T-cell (primary cell): Measurements from ENCODE around the gene F2RL1. TPM values are rescaled to one million over a fixed set of nuclear protein-coding genes. Genes with fewer than 3 reads are reported as not detected.
"Not testable (repeated sequence)": the region's sequence is repeated elsewhere in the genome, so short reads cannot be mapped to it uniquely, and the experiment has no call there.

Experiments
- ATAC-seq, 4 experiments: fragments of 200-7000 bp in 3 of 4; fragments of 150-1000 bp in 1 of 4; cut with Tn5 transposase; replicated peaks in 1 of 4; 1 replicate in 3 of 4; 2 replicates in 1 of 4; pipeline ENCODE4 v1.10.0; 2021; ENCODE audit warnings: moderate library complexity in 3 of 4, mild to moderate bottlenecking in 2 of 4, moderate number of reproducible peaks in 1 of 4
- CTCF ChIA-PET, 2 donors: fragments of 300-600 bp; sonication (Branson Sonifier 250); formaldehyde crosslinking; loops; one replicate each; lab custom pipeline; 2022; ENCODE audit warnings: antibody characterized with exemption in 2 of 2; lab: Charles Lee
- POLR2A ChIA-PET, 2 donors: fragments of 300-600 bp; sonication (Branson Sonifier 250); formaldehyde crosslinking; loops; one replicate each; lab custom pipeline; 2022; ENCODE audit warnings: antibody characterized with exemption in 2 of 2; lab: Charles Lee
- DNase-seq, 35 experiments: peaks; one replicate each; pipeline versions ENCODE4 v3.0.0 to v3.0.0-alpha.2; 2013 to 2023
- H3K27ac ChIP-seq: one replicate; pipeline ENCODE4 v1.5.1; 2013; ENCODE audit warnings: low read length
- H3K27me3 ChIP-seq, 2 experiments: replicated peaks in 1 of 2; 1 replicate in 1 of 2; 2 replicates in 1 of 2; pipeline versions ENCODE4 v1.6.1 to v1.7.0; 2013; ENCODE audit warnings: low read length in 1 of 2, mixed read lengths in 1 of 2; ENCODE audit not compliant: control insufficient read depth in 2 of 2, insufficient read depth in 2 of 2; ENCODE audit errors: extremely low read depth in 1 of 2
- H3K36me3 ChIP-seq, 2 donors: 1 replicate in 1 of 2; 2 replicates in 1 of 2; pipeline versions ENCODE4 v1.6.1 to v1.7.0; 2013; ENCODE audit warnings: low read length in 1 of 2; ENCODE audit not compliant: control insufficient read depth in 2 of 2, insufficient read depth in 1 of 2; ENCODE audit errors: extremely low read depth in 1 of 2
- H3K4me1 ChIP-seq, 2 experiments: 1 replicate in 1 of 2; 2 replicates in 1 of 2; pipeline versions ENCODE4 v1.6.1 to v1.7.0; 2013; ENCODE audit warnings: low read length in 2 of 2, mixed read lengths in 1 of 2; ENCODE audit not compliant: insufficient read depth in 2 of 2, control insufficient read depth in 1 of 2; ENCODE audit errors: extremely low read depth in 1 of 2
- H3K4me3 ChIP-seq, 2 donors: 1 replicate in 1 of 2; 2 replicates in 1 of 2; pipeline versions ENCODE4 v1.5.1 to v1.7.0; 2013; ENCODE audit warnings: mild to moderate bottlenecking in 2 of 2, low read length in 1 of 2, moderate library complexity in 1 of 2; ENCODE audit not compliant: control insufficient read depth in 1 of 2; ENCODE audit errors: extremely low read depth in 1 of 2
- H3K9me3 ChIP-seq: 2 replicates; pipeline ENCODE4 v1.7.0; 2013
- H3K27ac Mint-ChIP-seq, 2 donors: one replicate each; pipeline ENCODE4 v1.8.0; 2020 to 2021; ENCODE audit warnings: mild to moderate bottlenecking in 2 of 2, mixed read lengths in 2 of 2
- H3K27me3 Mint-ChIP-seq, 2 donors: one replicate each; pipeline ENCODE4 v1.8.0; 2021 to 2022; ENCODE audit warnings: mixed read lengths in 2 of 2
- H3K36me3 Mint-ChIP-seq: one replicate; pipeline ENCODE4 v1.8.0; 2021; ENCODE audit warnings: mixed read lengths
- H3K4me1 Mint-ChIP-seq, 3 donors: one replicate each; pipeline ENCODE4 v1.8.0; 2020 to 2022; ENCODE audit warnings: mixed read lengths in 3 of 3, mild to moderate bottlenecking in 1 of 3
- H3K4me3 Mint-ChIP-seq, 3 donors: one replicate each; pipeline ENCODE4 v1.8.0; 2020 to 2022; ENCODE audit warnings: mild to moderate bottlenecking in 3 of 3, mixed read lengths in 3 of 3, moderate library complexity in 3 of 3
- H3K9me3 Mint-ChIP-seq, 3 donors: one replicate each; pipeline ENCODE4 v1.8.0; 2020 to 2022; ENCODE audit warnings: mixed read lengths in 3 of 3
- WGBS: methylation state at CpG from one replicate; pipeline ENCODE4 v1.1.5; 2013; ENCODE audit warnings: missing lambda C conversion rate; ENCODE audit not compliant: insufficient coverage; 5-methylcytosine and 5-hydroxymethylcytosine counted together
- total RNA-seq, 35 experiments: library from RNA in 6 of 35; stranded (reverse) in 6 of 35; fragments of 120-200 nt in 1 of 35; gene quantifications; one replicate each; pipeline versions ENCODE4 v1.2.1 to v1.2.4 and lab custom pipeline; 2013 to 2026

F2RL1 gene
- total RNA-seq, 5 donors from 2014 or later (not counting 1 experiment from before 2014, with no cell fraction given): 1.4 to 7.6 (median 5.5) TPM

GRCh38 chr5:76850543-76851145, 31.8 kb downstream of the F2RL1 start:
- no peaks in the 10 kb centered on the region for H3K36me3 ChIP-seq
- DNase-seq (no peak), ATAC-seq (no peak)
- H3K27me3 ChIP-seq: no peaks in the 10 kb centered on the region
- H3K4me1 ChIP-seq: peaks cover 33 to 41% of the 10 kb centered on the region in 2 experiments
- peak overlapping the region; percentile 83 to 90 for H3K27ac Mint-ChIP-seq
- CTCF ChIA-PET: interaction anchor here in 1 of 2 donors (0.6 kb wide), 1 partner anchor 17 kb away, joined by 9 read pairs; no protein-coding TSS in a partner anchor
- no peak overlapping the region for H3K27ac ChIP-seq
- 78% methylated on average over 4 of the region's 8 CpGs for WGBS
- H3K4me1 Mint-ChIP-seq: peaks cover 34 to 61% (median 42%) of the 10 kb centered on the region in 3 donors
- no peaks in the 10 kb centered on the region for H3K9me3 ChIP-seq
- no peaks in the 10 kb centered on the region for H3K36me3 Mint-ChIP-seq
- no peaks in the 10 kb centered on the region for H3K27me3 Mint-ChIP-seq
- POLR2A ChIA-PET: no interaction called here
- peaks cover 0 to 4% (median 2%) of the 10 kb centered on the region in 3 donors for H3K9me3 Mint-ChIP-seq
- H3K4me3 Mint-ChIP-seq: peak overlapping the region; percentile 13 to 53 (median 37)
- H3K4me3 ChIP-seq: peak overlapping the region in 1 of 2 donors; percentile 25

DNA sequence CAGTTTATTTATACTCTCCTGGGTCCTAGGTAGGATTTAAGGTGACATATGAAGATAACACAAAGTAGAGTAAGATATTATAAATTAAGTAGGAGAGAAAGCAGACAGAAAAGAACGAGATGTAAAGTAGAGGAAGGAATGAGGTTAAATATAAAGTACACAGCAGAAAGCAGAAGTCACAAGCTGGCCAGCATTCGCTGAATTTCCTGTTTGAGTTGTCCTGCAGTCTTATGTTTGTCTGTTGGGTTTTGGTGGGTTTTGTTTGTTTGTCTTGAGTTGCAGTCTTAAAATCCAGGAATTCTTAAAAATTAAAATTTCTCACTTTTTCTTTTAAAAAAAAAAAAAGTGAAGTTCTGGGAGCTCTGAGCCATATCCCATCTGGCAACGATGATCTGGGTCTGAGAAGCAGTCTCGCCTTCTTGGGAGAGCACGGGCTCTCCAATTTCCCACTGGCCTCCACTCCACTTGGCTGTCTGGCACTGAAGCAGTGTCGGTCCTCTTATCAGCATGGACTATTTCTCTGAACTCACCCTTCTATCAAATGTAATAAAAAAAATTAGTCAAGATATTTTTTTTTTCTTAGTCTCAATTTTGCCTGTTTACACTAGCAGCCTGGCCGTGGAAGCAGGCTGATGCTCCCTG, 33.0 kb downstream of the F2RL1 start:
- Mint-ChIP-seq H3K36me3 (no peaks in the 10 kb centered on the region), H3K4me3 (peak overlapping the region in 1 of 3 donors; percentile 53), H3K27ac (peak overlapping the region in 1 of 2 donors; percentile 90), H3K27me3 (no peaks in the 10 kb centered on the region), H3K4me1 (peaks cover 46 to 73% (median 54%) of the 10 kb centered on the region in 3 donors), H3K9me3 (peaks cover 0 to 4% (median 4%) of the 10 kb centered on the region in 3 donors)
- no peaks in the 10 kb centered on the region for H3K9me3 ChIP-seq
- H3K36me3 ChIP-seq: no peaks in the 10 kb centered on the region
- POLR2A ChIA-PET: no interaction called here
- no peak overlapping the region for H3K27ac ChIP-seq
- ATAC-seq: no peak
- DNase-seq: no peak
- no peak overlapping the region for H3K4me3 ChIP-seq
- no peaks in the 10 kb centered on the region for H3K27me3 ChIP-seq
- CTCF ChIA-PET: interaction anchor here (0.6 kb wide), 2 partner anchors 33 to 175 kb away, joined by 3 to 4 read pairs; no protein-coding TSS in a partner anchor
- peaks cover 45 to 53% of the 10 kb centered on the region in 2 experiments for H3K4me1 ChIP-seq
- WGBS: 76% methylated on average over 5 of the region's 7 CpGs

- DNase-seq (no peak), ATAC-seq (no peak)
- peaks cover 46 to 56% of the 10 kb centered on the region in 2 experiments for H3K4me1 ChIP-seq
- Mint-ChIP-seq H3K4me1 (peaks cover 48 to 75% (median 57%) of the 10 kb centered on the region in 3 donors), H3K27me3 (no peaks in the 10 kb centered on the region), H3K27ac (no peak overlapping the region), H3K36me3 (no peaks in the 10 kb centered on the region), H3K9me3 (peaks cover 0 to 4% (median 4%) of the 10 kb centered on the region in 3 donors), H3K4me3 (no peak overlapping the region)
- no peak overlapping the region for H3K27ac ChIP-seq
- H3K9me3 ChIP-seq: no peaks in the 10 kb centered on the region
- POLR2A ChIA-PET: no interaction called here
- CTCF ChIA-PET: interaction anchor here in 1 of 2 donors (0.6 kb wide), 1 partner anchor 644 kb away, joined by 4 read pairs; no protein-coding TSS in a partner anchor
- H3K4me3 ChIP-seq: no peak overlapping the region
- no peaks in the 10 kb centered on the region for H3K36me3 ChIP-seq
- 20% methylated on average over 1 of the region's 2 CpGs for WGBS
- no peaks in the 10 kb centered on the region for H3K27me3 ChIP-seq
Measured at GRCh38 chr5:76852772-76853171, 33.9 kb downstream of the F2RL1 start.

GRCh38 chr5:76853741-76854140, 34.9 kb downstream of the F2RL1 start:
- WGBS: no CpG with 5 or more reads among the region's 3 CpGs
- H3K9me3 Mint-ChIP-seq, CTCF ChIA-PET, ATAC-seq, H3K9me3 ChIP-seq, DNase-seq, H3K4me3 ChIP-seq, H3K27me3 ChIP-seq, H3K27ac ChIP-seq, POLR2A ChIA-PET, H3K36me3 ChIP-seq, H3K36me3 Mint-ChIP-seq, H3K27me3 Mint-ChIP-seq: not testable (repeated sequence)
- H3K27ac Mint-ChIP-seq: peak overlapping the region in 1 of 2 donors; percentile 74
- peak overlapping the region in 1 of 3 donors; percentile 4 for H3K4me3 Mint-ChIP-seq
- H3K4me1 ChIP-seq: peaks cover 46 to 56% of the 10 kb centered on the region in 2 experiments
- peaks cover 48 to 75% (median 57%) of the 10 kb centered on the region in 3 donors for H3K4me1 Mint-ChIP-seq

- Histone ChIP-seq H3K36me3 (no peaks in the 10 kb centered on the region), H3K27ac (no peak overlapping the region), H3K4me3 (no peak overlapping the region), H3K27me3 (no peaks in the 10 kb centered on the region), H3K9me3 (no peaks in the 10 kb centered on the region), H3K4me1 (peaks cover 43 to 49% of the 10 kb centered on the region in 2 experiments)
- Mint-ChIP-seq H3K4me1 (peaks cover 48 to 68% (median 55%) of the 10 kb centered on the region in 3 donors), H3K4me3 (peak overlapping the region in 1 of 3 donors; percentile 75), H3K27me3 (no peaks in the 10 kb centered on the region), H3K9me3 (peaks cover 0 to 4% (median 4%) of the 10 kb centered on the region in 3 donors), H3K27ac (peak overlapping the region; percentile 74 to 97), H3K36me3 (no peaks in the 10 kb centered on the region)
- POLR2A ChIA-PET: interaction anchor here in 1 of 2 donors (0.6 kb wide), 1 partner anchor 186 kb away, joined by 3 read pairs; no protein-coding TSS in a partner anchor
- ATAC-seq: no peak
- DNase-seq: no peak
- CTCF ChIA-PET: no interaction called here
Measured at GRCh38 chr5:76854644-76855043, 35.8 kb downstream of the F2RL1 start.

- peak overlapping the region in 1 of 3 donors; percentile 75 for H3K4me3 Mint-ChIP-seq
- peak overlapping the region; percentile 61 for H3K27ac ChIP-seq
- DNase-seq, H3K36me3 ChIP-seq, H3K36me3 Mint-ChIP-seq, H3K27me3 Mint-ChIP-seq, POLR2A ChIA-PET, H3K4me3 ChIP-seq, H3K9me3 ChIP-seq, CTCF ChIA-PET, H3K27me3 ChIP-seq, ATAC-seq, H3K9me3 Mint-ChIP-seq: not testable (repeated sequence)
- peak overlapping the region; percentile 87 to 97 for H3K27ac Mint-ChIP-seq
- H3K4me1 ChIP-seq: peaks cover 39 to 40% of the 10 kb centered on the region in 2 experiments
- H3K4me1 Mint-ChIP-seq: peaks cover 40 to 60% (median 47%) of the 10 kb centered on the region in 3 donors
Measured at GRCh38 chr5:76855501-76855900, 36.7 kb downstream of the F2RL1 start.
